GM21529 (cell line): Measurements from ENCODE around the gene TLCD2.
A peak's percentile ranks its signal among the peaks of the same experiment; 100 is the strongest.
"Not testable (repeated sequence)": the region's sequence is repeated elsewhere in the genome, so short reads cannot be mapped to it uniquely, and the experiment has no call there.

Source experiments
- ATAC-seq: cut with Tn5 transposase; IDR thresholded peaks from one replicate; pipeline ENCODE4 v1.9.1; 2021; ENCODE audit not compliant: unreplicated experiment

TLCD2 gene

DNA sequence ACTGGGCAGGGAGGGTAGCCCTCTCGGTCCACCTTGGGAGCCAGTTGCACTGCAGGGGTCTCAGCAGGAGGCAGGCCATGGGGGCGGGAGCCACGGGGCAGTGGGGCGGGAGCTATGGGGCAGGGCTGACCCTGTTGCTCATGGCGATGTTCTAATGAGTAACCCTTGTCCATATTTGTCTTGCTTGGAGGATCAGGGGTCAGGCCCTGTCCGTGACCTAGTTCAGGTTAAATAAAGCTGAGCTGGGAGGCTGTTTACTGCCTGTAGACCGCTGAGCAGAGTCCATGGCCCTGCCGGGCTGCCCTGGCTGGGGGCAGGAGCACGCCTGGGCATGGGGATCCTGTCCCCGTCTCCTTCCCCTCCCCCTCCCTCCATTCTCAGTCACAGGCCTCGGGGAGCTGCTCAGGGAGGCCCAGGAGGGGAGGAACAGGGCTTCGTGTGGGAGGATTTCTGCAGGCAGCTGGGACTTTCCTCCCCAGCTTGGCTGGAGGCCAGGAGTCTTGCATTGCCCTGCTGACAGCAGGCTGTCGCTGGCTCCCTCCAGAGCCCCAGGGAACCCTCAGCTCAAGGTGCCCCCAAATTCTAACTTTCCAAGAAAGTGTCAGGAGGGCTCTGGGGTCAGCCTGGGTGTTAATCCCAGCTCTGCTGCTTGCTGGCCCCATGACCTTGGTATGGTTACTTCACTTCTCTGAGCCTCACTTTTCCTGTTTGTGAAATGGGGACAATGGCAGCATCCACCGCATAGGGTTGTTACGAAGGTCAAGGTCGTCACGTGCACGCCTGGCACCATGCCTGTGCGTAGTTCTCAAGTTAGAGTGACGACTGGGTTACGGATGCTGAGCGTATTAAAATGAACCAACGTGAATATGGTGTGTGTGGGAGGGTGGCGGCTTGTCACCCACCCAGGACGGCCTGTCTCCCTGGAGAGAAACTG is 26.4 kb upstream of the TLCD2 start:
- no peak for ATAC-seq

DNA sequence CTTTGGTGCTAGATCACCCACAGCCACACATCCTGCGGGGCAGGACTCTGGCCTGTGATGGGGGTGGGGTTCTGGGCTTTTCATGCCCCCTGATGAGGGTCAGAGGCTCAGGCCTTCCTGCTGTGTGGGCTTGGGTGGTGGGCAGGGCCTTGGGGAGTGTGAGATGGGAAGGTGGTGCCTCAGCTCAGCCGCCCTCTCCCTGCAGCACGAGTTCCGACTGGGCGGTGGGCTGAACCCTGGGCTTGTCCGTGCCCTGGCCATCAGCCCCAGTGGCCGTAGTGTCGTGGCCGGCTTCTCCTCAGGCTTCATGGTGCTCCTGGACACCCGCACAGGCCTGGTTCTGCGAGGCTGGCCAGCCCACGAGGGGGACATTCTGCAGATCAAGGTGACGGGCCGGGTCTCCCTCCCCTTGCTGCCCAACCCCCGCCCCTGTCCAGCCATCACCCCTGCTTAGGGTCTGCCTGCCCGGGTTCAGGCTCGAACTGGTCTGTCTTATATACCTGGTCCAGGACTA is 25.7 kb upstream of the TLCD2 start:
- no peak for ATAC-seq

- ATAC-seq: no peak
These were observed 25.2 kb upstream of the TLCD2 start for GRCh38 chr17:1735418-1735817.

- no peak for ATAC-seq
These were observed 23.6 kb upstream of the TLCD2 start for GRCh38 chr17:1733759-1734158.

DNA sequence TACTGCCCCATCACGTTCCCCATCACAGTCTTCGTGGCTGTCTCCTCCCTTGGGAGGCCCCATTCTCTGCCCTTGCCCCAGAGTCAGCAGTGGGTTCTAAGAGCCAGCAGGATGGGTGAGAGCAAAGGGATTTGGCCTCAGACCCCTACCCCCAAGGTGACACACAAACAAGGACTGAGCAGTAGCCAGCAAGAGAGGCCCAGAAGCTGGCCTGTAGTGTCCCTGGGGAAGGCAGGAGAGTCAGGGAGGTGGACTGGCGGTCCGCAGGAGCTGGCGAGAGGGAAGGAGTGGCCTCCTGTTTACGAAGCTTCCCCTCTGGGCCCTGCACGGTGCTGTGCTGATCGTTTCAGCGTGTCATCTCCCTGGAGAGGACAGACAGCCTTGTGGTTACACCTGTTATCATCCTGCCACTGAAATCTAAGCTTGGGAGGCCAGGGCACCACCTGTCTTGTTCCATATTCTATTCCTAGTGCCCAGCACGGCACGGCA is 22.7 kb upstream of the TLCD2 start:
- ATAC-seq: no peak

GRCh38 chr17:1732241-1732832 is 22.2 kb upstream of the TLCD2 start:
- no peak for ATAC-seq

- ATAC-seq: no peak
These were observed 21.0 kb upstream of the TLCD2 start for GRCh38 chr17:1731194-1731506.

DNA sequence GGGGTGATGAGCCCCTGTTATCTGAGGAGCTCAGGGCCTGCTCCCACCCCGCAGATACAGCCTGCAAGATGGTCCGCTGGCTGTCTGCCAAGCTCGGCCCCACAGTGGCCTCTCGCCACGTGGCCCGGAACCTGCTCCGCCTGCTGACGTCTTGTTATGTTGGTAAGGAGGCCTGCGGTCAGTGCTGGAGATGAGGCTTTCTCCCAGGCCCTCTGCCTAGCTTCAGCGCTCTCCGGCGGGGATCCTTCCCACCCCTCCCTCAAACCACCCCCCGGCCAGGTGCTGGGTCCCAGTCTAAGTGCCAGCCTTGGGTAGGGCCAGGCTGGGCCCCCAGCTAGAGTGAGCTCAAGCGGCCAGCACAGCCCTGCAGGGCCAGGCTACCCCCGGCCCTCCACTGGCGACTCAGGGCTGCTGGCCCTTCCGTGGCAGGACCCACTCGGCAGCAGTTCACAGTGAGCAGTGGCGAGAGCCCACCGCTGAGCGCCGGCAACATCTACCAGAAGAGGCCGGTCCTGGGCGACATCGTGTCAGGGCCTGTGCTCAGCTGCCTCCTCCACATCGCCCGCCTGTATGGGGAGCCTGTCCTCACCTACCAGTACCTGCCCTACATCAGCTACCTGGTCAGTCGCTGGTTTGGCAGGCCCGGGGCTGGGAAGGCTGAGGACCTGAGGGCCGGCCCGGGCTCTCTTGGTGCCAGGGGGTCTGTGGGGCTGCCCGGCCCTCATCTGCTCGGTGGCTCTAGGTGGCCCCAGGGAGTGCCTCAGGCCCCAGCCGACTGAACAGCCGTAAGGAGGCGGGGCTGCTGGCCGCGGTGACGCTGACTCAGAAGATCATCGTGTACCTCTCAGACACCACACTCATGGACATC is 20.4 kb upstream of the TLCD2 start:
- no peak for ATAC-seq

GRCh38 chr17:1729966-1730325 is 19.8 kb upstream of the TLCD2 start:
- no peak for ATAC-seq

DNA sequence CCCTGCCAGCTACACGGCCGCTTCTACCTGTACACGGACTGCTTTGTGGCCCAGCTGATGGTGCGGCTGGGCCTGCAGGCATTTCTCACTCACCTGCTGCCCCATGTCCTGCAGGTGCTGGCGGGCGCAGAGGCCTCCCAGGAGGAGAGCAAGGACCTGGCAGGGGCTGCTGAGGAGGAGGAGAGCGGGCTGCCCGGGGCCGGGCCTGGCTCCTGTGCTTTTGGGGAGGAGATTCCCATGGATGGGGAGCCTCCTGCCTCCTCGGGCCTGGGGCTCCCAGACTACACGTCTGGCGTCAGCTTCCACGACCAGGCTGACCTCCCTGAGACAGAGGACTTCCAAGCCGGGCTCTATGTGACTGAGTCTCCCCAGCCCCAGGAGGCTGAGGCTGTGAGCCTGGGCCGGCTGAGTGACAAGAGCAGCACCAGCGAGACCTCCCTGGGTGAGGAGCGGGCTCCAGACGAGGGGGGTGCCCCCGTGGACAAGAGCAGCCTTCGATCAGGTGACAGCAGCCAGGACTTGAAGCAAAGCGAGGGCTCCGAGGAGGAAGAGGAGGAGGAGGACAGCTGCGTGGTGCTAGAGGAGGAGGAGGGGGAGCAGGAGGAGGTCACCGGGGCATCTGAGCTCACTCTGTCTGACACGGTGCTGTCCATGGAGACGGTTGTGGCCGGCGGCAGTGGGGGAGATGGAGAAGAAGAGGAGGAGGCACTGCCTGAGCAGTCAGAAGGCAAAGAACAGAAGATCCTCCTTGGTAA is 17.9 kb upstream of the TLCD2 start:
- no peak for ATAC-seq

DNA sequence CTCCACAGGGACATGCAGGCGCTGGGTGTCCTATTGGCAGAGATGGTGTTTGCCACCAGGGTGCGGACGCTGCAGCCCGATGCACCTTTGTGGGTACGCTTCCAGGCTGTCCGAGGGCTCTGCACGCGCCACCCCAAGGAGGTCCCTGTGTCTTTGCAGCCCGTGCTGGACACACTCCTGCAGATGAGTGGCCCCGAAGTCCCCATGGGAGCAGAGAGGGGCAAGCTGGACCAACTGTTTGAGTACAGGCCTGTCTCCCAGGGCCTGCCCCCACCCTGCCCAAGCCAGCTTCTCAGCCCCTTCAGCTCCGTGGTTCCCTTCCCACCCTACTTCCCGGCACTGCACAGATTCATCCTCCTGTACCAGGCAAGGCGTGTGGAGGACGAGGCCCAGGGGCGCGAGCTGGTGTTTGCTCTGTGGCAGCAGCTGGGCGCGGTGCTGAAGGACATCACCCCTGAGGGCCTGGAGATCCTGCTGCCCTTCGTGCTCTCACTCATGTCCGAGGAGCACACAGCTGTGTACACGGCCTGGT is 17.1 kb upstream of the TLCD2 start:
- ATAC-seq: no peak

DNA sequence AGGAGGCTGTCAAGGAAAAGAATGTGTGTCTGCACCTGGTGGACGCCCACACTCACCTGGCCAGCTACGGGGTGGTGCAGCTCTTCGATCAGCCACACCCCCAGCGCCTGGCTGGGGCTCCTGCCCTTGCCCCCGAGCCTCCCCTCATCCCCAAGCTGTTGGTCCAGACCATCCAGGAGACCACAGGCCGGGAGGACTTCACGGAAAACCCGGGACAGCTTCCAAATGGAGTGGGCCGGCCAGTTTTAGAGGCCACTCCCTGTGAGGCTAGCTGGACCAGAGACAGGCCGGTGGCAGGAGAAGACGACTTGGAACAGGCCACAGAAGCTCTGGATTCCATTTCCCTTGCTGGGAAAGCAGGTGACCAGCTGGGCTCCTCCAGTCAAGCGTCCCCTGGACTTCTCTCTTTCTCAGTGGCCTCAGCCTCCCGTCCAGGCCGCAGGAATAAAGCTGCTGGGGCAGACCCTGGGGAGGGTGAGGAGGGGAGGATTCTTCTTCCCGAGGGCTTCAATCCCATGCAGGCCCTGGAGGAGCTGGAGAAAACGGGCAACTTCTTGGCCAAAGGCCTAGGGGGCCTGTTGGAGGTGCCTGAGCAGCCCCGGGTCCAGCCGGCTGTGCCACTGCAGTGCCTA is 16.6 kb upstream of the TLCD2 start:
- no peak for ATAC-seq

DNA sequence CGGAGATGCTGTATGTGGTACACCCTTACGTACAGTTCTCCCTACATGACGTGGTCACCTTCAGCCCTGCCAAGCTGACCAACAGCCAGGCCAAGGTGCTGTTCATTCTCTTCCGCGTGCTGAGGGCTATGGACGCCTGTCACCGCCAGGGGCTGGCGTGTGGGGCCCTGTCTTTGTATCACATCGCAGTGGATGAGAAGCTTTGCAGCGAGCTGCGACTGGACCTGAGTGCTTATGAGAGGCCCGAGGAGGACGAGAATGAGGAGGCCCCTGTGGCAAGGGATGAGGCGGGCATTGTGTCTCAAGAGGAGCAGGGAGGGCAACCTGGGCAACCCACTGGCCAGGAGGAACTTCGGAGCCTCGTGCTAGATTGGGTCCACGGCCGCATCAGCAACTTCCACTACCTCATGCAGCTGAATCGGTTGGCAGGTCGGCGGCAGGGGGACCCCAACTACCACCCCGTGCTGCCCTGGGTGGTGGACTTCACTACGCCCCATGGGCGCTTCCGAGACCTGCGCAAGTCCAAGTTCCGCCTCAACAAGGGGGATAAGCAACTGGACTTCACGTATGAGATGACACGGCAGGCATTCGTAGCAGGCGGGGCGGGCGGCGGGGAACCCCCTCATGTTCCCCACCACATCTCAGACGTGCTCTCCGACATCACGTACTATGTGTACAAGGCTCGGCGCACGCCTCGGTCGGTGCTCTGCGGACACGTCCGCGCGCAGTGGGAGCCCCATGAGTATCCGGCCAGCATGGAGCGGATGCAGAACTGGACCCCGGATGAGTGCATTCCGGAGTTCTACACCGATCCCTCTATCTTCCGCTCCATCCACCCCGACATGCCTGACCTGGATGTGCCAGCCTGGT is 15.7 kb upstream of the TLCD2 start:
- ATAC-seq: no peak

DNA sequence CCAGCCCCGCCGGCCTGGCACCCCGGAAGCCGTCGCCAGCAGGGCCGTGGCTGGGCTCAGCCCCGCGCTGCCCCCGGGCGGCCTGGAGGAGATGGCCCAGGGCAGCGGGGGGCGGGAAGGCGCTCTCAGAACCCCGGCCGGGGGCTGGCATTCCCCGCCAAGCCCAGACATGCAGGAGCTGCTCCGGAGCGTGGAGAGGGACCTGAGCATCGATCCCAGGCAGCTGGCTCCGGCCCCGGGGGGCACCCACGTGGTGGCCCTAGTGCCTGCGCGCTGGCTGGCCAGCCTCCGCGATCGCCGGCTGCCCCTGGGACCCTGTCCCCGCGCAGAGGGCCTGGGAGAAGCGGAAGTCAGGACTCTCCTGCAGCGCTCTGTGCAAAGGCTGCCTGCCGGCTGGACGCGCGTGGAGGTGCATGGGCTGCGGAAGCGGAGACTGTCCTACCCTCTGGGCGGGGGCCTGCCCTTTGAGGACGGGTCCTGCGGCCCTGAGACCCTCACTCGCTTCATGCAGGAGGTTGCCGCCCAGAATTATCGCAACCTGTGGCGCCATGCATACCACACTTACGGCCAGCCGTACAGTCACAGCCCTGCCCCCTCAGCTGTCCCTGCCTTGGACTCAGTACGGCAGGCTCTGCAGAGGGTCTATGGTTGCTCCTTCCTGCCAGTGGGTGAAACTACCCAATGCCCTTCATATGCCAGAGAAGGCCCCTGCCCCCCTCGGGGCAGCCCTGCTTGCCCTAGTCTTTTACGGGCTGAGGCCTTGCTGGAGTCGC is 14.9 kb upstream of the TLCD2 start:
- ATAC-seq: peak; percentile 28

GRCh38 chr17:1724351-1724868 is 14.2 kb upstream of the TLCD2 start, which contains the start of gene WDR81:
TSS of gene WDR81 (plus strand) at chr17:1724704. CDS start at chr17:1724960, 256 bp downstream.
- peak; percentile 43 for ATAC-seq

DNA sequence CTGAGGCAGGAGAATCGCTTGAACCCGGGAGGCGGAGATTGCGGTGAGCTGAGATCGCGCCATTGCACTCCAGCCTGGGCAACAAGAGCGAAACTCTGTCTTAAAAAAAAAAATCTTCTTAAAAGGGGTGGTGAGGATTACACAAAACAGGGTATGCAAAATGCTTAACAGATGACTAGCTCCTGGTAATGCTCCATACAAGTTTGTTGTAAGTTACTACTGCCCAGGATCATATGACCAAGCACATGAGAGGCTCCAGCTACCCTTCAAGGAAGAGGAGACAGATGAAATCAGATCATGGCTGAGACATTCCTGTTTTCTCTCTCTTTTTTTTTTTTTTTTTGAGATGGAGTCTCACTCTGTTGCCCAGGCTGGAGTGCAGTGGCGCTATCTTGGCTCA is 11.8 kb upstream of the TLCD2 start:
- not testable (repeated sequence) for ATAC-seq

DNA sequence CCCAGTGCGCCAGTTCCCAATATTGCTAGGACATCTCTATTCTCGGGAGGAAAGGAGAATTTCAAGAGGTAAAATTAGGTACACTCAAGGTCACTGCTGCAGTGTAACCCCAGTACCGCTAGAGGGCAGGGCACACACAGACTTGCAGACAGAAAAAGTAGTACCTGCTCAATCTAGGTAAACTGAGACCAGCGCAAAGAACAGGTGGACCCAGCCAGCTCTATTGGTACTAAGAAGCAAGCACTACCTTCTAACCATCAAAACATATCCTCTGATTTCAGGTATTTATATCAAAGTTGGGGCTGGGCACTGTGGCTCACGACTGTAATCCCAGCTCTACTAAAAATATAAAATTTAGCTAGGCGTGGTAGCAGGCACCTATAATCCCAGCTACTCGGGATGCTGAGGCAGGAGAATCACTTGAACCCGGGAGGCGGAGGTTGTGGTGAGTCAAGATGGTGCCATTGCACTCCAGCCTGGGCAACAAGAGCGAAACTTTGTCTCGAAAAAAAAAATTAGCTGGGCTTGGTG is 10.7 kb upstream of the TLCD2 start:
- no peak for ATAC-seq
